K562 (cell line): ENCODE data around the gene TRPM2. TPM values are rescaled to one million over a fixed set of nuclear protein-coding genes. Genes with fewer than 3 reads are reported as not detected.

Source experiments
- ATAC-seq: fragments of 200-7000 bp; cut with Tn5 transposase; 3 replicates; pipeline ENCODE4 v1.9.1; 2020; ENCODE audit warnings: moderate library complexity
- BruUV-seq: library from RNA; stranded (reverse); fragments of 400-500 nt; replicated peaks from 2 replicates; lab custom pipeline; 2021; lab: Mats Ljungman, UMichigan
- CTCF ChIA-PET: fragments of 300-600 bp; formaldehyde crosslinking; extraction: SDS; loops from one replicate; lab custom pipeline; 2021; ENCODE audit warnings: low intra/inter-chr PET ratio; lab: Yijun Ruan, JAX
- POLR2A ChIA-PET: fragments of 300-600, 350-650 bp; sonication (Branson Sonifier 250); formaldehyde crosslinking; extraction: SDS; loops from one replicate; lab custom pipeline; 2021; ENCODE audit warnings: antibody characterized with exemption, inconsistent platforms; lab: Yijun Ruan, JAX
- DNase-seq, 4 experiments: peaks; one replicate each; pipeline versions ENCODE4 v3.0.0 to v3.0.0-alpha.2; 2011 to 2018; ENCODE audit warnings: low spot score in 3 of 4, mixed read lengths in 3 of 4; ENCODE audit errors: extremely low read depth in 1 of 4
- FAIRE-seq: peaks from 2 replicates; lab custom pipeline; 2011; peaks lifted over from hg19 to GRCh38; lab: Jason Lieb, UNC
- H2AFZ ChIP-seq: 2 replicates; pipeline ENCODE4 v1.6.0; 2011; ENCODE audit warnings: low read depth, low read length, control low read depth, inconsistent platforms
- H3K27ac ChIP-seq: fragments of 200-600 bp; 3 replicates; pipeline ENCODE4 v1.8.0; 2011; ENCODE audit warnings: low read depth, mild to moderate bottlenecking, control low read depth, inconsistent platforms, low read length, moderate library complexity, mixed read lengths; ENCODE audit errors: extremely low read depth
- H3K27me3 ChIP-seq, 2 experiments: fragments of 300-600 bp in 1 of 2; 2 replicates in 1 of 2; 3 replicates in 1 of 2; pipeline versions ENCODE4 v1.6.0 to v1.8.0; 2011; ENCODE audit warnings: inconsistent platforms in 2 of 2, low read length in 2 of 2, mild to moderate bottlenecking in 1 of 2, mixed read lengths in 1 of 2, moderate library complexity in 1 of 2; ENCODE audit not compliant: control insufficient read depth in 2 of 2, insufficient read depth in 2 of 2
- H3K36me3 ChIP-seq: fragments of 300-600 bp; 3 replicates; pipeline ENCODE4 v1.8.0; 2011; ENCODE audit warnings: mild to moderate bottlenecking, low read length, inconsistent platforms; ENCODE audit not compliant: control insufficient read depth, insufficient read depth
- H3K4me1 ChIP-seq, 2 experiments: fragments of 200-600 bp in 1 of 2; replicated peaks in 1 of 2; 2 replicates in 1 of 2; 3 replicates in 1 of 2; pipeline versions ENCODE4 v1.5.1 to v1.8.0; 2011; ENCODE audit warnings: inconsistent platforms in 2 of 2, low read length in 2 of 2, mild to moderate bottlenecking in 1 of 2, mixed read lengths in 1 of 2, moderate library complexity in 1 of 2; ENCODE audit not compliant: control insufficient read depth in 2 of 2, insufficient read depth in 2 of 2
- H3K4me2 ChIP-seq: 2 replicates; pipeline ENCODE4 v1.6.1; 2011; ENCODE audit warnings: low read length, control low read depth, inconsistent platforms, mixed read lengths; ENCODE audit not compliant: insufficient read depth
- H3K4me3 ChIP-seq: fragments of 200-600 bp; sonication (generic), shearing (Covaris generic); 2 replicates; pipeline ENCODE4 v1.5.1; 2016; ENCODE audit warnings: control low read depth, inconsistent platforms
- H3K79me2 ChIP-seq: fragments of 200-600 bp; 3 replicates; pipeline ENCODE4 v1.8.0; 2011; ENCODE audit warnings: low read length, inconsistent platforms; ENCODE audit not compliant: control insufficient read depth, insufficient read depth
- H3K9ac ChIP-seq, 2 experiments: 2 replicates each; pipeline versions ENCODE4 v1.6.0 to v1.6.1; 2011; ENCODE audit warnings: low read depth in 2 of 2, low read length in 2 of 2, control low read depth in 1 of 2, inconsistent platforms in 1 of 2, mild to moderate bottlenecking in 1 of 2, mixed read lengths in 1 of 2; ENCODE audit not compliant: insufficient read depth in 1 of 2
- H3K9me1 ChIP-seq: one replicate; pipeline ENCODE4 v1.6.0; 2011; ENCODE audit warnings: inconsistent platforms, mild to moderate bottlenecking, low read length, moderate library complexity; ENCODE audit not compliant: control insufficient read depth, insufficient read depth
- H3K9me3 ChIP-seq: replicated peaks from 2 replicates; pipeline ENCODE4 v1.5.1; 2011; ENCODE audit warnings: low read depth, low read length, inconsistent platforms; ENCODE audit not compliant: control insufficient read depth, insufficient read depth
- H4K20me1 ChIP-seq: replicated peaks from 2 replicates; pipeline ENCODE4 v1.6.1; 2011; ENCODE audit warnings: low read length, inconsistent platforms, mixed read lengths; ENCODE audit not compliant: control insufficient read depth, insufficient read depth
- GATA2 ChIP-seq: sonication (generic); formaldehyde crosslinking; IDR thresholded peaks from 2 replicates; pipeline ENCODE4 v1.4.0; 2020; ENCODE audit warnings: mild to moderate bottlenecking, missing genetic modification reagents
- WGBS: fragments of 100-300 bp; shearing (Covaris generic); methylation state at CpG from one replicate; pipeline ENCODE4 v1.1.6; 2016; ENCODE audit warnings: low coverage, mixed read lengths; ENCODE audit not compliant: insufficient coverage; ENCODE audit errors: missing lambda C conversion rate; 5-methylcytosine and 5-hydroxymethylcytosine counted together
- in situ Hi-C: fragments of 300-500 bp; cut with MboI; formaldehyde crosslinking; loops from 4 replicates; pipeline ENCODE4 v1.15.0; 2018; ENCODE audit warnings: inconsistent platforms, mixed read lengths
- intact Hi-C: fragments of 100-400 bp; cut with micrococcal nuclease; formaldehyde crosslinking; loops from 2 replicates; pipeline ENCODE4 v1.14.2; 2022
- polyA plus RNA-seq, 8 experiments: library from polyadenylated mRNA; depleted of rRNA in 4 of 8; stranded (reverse) in 5 of 8; unstranded in 3 of 8; fragments of >200 nt; fragmentation: Nextera tagmentation in 2 of 8; fragmentation: Illumina TruSeq in 1 of 8; extraction: Ambion mirVana in 2 of 8; extraction: Trizol in 1 of 8; gene quantifications; 2 replicates each; pipeline versions ENCODE4 v1.2.1 to v1.2.3, GENCODE V29; 2011 to 2014; ENCODE audit warnings: inconsistent platforms in 1 of 8, missing spikeins in 1 of 8
- total RNA-seq, 7 experiments: library from RNA; depleted of rRNA in 6 of 7; stranded (reverse); fragments of >200 nt in 6 of 7; fragmentation: Illumina TruSeq in 2 of 7; extraction: Trizol in 2 of 7; gene quantifications; 2 replicates each; pipeline versions ENCODE4 v1.2.1 to v1.2.3, GENCODE V29; 2011 to 2021; ENCODE audit warnings: low replicate concordance in 1 of 7
- TF ChIP-seq, protein P1 (sequence below): fragments of 200-800 bp; sonication (Bioruptor generic); IDR thresholded peaks from 2 replicates; pipeline ENCODE4 v1.6.1; 2017; ENCODE audit warnings: missing genetic modification characterization, missing compliant biosample characterization

TRPM2 gene
- total and polyA plus RNA-seq, 9 of the 15 experiments (the other 6 are each of a cell fraction or from before 2014, with no cell fraction given): 0.33 to 2.1 (median 0.98) TPM; not detected in 2

DNA sequence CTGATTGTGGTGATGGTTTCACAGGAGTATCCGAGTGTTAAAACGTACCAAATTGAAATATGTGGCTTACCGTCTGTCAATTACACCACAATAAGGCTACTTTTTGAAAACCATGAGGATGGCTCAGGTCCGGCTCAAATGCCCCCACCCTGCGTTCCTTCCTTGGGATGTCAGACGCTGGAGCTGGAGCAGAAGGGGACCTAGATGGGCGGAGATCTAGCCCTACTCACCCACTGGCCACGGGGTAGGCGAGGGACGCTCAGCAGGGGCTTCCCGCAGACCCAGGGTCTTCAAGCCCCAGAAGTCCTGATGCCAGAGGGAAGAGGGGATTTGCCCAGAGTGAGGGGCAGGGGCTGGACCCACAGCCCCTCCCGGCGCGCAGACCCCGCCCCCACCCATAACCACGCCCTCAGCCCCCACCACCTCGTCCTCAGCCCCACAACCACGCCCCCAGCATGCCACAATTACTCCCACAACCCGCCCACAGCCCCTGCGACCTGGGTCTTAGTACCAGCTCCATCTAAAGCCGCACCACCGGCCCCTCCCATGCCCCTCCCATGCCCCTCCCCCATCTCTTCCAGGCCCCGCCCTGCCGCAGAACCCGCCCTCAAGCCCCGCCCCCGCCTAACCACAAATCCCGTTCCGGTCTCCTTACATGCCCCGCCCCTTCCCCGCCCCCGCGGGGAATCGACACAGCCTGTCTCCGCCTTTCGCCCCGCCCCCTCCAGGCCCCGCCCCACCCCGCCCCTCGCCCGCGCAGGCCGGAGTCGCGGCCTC lies 101.5 kb downstream of the TRPM2 start, which contains the start of gene LRRC3:
LRRC3 (plus strand) TSS at position 764 of the 777 bp plus-strand sequence. CDS start 1,135 bp downstream, outside the sequence.
- DNase-seq (peak; percentile 83 to 97 (median 96)), FAIRE-seq (no peak), ATAC-seq (peak; percentile 89)
- POLR2A ChIA-PET: interaction anchor here (0.5 to 0.8 kb wide), 2 partner anchors 13 to 60 kb away, joined by 4 read pairs; no protein-coding TSS in a partner anchor
- intact Hi-C loops: no loop called here
- H3K79me2 ChIP-seq: no peaks in the 10 kb centered on the region
- no peak within 1 kb of the TSS for H3K27ac ChIP-seq
- no TSS peak for BruUV-seq
- CTCF ChIA-PET: no interaction called here
- no peak within 1 kb of the TSS for H3K9ac ChIP-seq
- 36% methylated on average over 22 of the region's 45 CpGs for WGBS
- H3K4me2 ChIP-seq: no peak within 1 kb of the TSS
- peaks cover 0 to 23% of the 10 kb centered on the region in 2 experiments; a peak in 1 of 5 replicates for H3K4me1 ChIP-seq
- H4K20me1 ChIP-seq: peaks cover 3% of the 10 kb centered on the region; the same call in 1 of the 2 replicates
- in situ Hi-C loops: no loop called here
- H3K36me3 ChIP-seq: no peaks in the 10 kb centered on the region
- no peak within 1 kb of the TSS for H2AFZ ChIP-seq
- H3K27me3 ChIP-seq: peaks cover 25 to 57% of the 10 kb centered on the region in 2 experiments; a peak in 4 of 5 replicates
- no peaks in the 10 kb centered on the region for H3K9me1 ChIP-seq
- TF ChIP-seq GATA2: no peak
- TF ChIP-seq, protein P1, sequence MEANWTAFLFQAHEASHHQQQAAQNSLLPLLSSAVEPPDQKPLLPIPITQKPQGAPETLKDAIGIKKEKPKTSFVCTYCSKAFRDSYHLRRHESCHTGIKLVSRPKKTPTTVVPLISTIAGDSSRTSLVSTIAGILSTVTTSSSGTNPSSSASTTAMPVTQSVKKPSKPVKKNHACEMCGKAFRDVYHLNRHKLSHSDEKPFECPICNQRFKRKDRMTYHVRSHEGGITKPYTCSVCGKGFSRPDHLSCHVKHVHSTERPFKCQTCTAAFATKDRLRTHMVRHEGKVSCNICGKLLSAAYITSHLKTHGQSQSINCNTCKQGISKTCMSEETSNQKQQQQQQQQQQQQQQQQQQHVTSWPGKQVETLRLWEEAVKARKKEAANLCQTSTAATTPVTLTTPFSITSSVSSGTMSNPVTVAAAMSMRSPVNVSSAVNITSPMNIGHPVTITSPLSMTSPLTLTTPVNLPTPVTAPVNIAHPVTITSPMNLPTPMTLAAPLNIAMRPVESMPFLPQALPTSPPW (CRISPR knock-in tag): peak; percentile 44
- no peaks in the 10 kb centered on the region for H3K9me3 ChIP-seq
- H3K4me3 ChIP-seq: peak within 1 kb of the TSS; percentile 14; the same call in 1 of the 2 replicates
